M059J (cell line): Measurements from ENCODE around the gene PHACTR3. TPM values are rescaled to one million over a fixed set of nuclear protein-coding genes. Genes with fewer than 3 reads are reported as not detected.
"Not testable (repeated sequence)": the region's sequence is repeated elsewhere in the genome, so short reads cannot be mapped to it uniquely, and the experiment has no call there.

Experiments
- DNase-seq: peaks from one replicate; pipeline ENCODE4 v3.0.0-alpha.2; 2012; ENCODE audit warnings: low read depth
- total RNA-seq: library from RNA; depleted of rRNA; stranded (reverse); fragments of >200 nt; shearing (Covaris generic); gene quantifications from 2 replicates; pipeline ENCODE4 v1.2.3, GENCODE V29; 2014

PHACTR3 gene
- total RNA-seq, 1 experiment from 2014 or later: not detected

- DNase-seq: no peak
Observed at GRCh38 chr20:59857966-59858365, 253.6 kb downstream of the PHACTR3 start.

GRCh38 chr20:59858425-59858824, 254.1 kb downstream of the PHACTR3 start:
- no peak for DNase-seq

GRCh38 chr20:59861401-59861800, 257.1 kb downstream of the PHACTR3 start:
- DNase-seq: no peak

GRCh38 chr20:59863058-59863457, 258.7 kb downstream of the PHACTR3 start:
- no peak for DNase-seq

GRCh38 chr20:59864726-59865125, 260.4 kb downstream of the PHACTR3 start:
- DNase-seq: no peak

GRCh38 chr20:59866338-59866737, 262.0 kb downstream of the PHACTR3 start:
- no peak for DNase-seq

GRCh38 chr20:59871096-59871495, 266.8 kb downstream of the PHACTR3 start:
- DNase-seq: no peak

- DNase-seq: no peak
Observed at GRCh38 chr20:59873409-59873808, 269.1 kb downstream of the PHACTR3 start.

- DNase-seq: no peak
Observed at GRCh38 chr20:59880198-59880597, 275.9 kb downstream of the PHACTR3 start.

- DNase-seq: no peak
Observed at GRCh38 chr20:59884494-59884893, 280.2 kb downstream of the PHACTR3 start.

- DNase-seq: no peak
Observed at GRCh38 chr20:59888050-59888449, 283.7 kb downstream of the PHACTR3 start.

GRCh38 chr20:59890035-59890434, 285.7 kb downstream of the PHACTR3 start:
- DNase-seq: not testable (repeated sequence)

GRCh38 chr20:59891581-59891980, 287.2 kb downstream of the PHACTR3 start:
- DNase-seq: no peak

- DNase-seq: no peak
Observed at GRCh38 chr20:59895908-59896307, 291.6 kb downstream of the PHACTR3 start.
